HepG2 (cell line): ENCODE results near the gene ARL10. TPM values are rescaled to one million over a fixed set of nuclear protein-coding genes. Genes with fewer than 3 reads are reported as not detected.

Source experiments
- ATAC-seq: fragments of 200-7000 bp; cut with Tn5 transposase; 3 replicates; pipeline ENCODE4 v1.9.1; 2020; ENCODE audit warnings: mild to moderate bottlenecking, moderate library complexity
- BruUV-seq: library from RNA; stranded (reverse); fragments of 400-500 nt; replicated peaks from 2 replicates; lab custom pipeline; 2021; lab: Mats Ljungman, UMichigan
- CTCF ChIA-PET: fragments of 300-600 bp; formaldehyde crosslinking; extraction: SDS; loops from one replicate; lab custom pipeline; 2021; ENCODE audit warnings: low total read pairs, inconsistent platforms, low intra/inter-chr PET ratio; lab: Yijun Ruan, JAX
- POLR2A ChIA-PET: fragments of 350-600 bp; sonication (Branson Sonifier 250); formaldehyde crosslinking; loops from one replicate; lab custom pipeline; 2020; ENCODE audit warnings: antibody characterized with exemption, inconsistent platforms; lab: Yijun Ruan, JAX
- DNase-seq: peaks from one replicate; pipeline ENCODE4 v3.0.0-alpha.2; 2015; ENCODE audit warnings: low spot score
- FAIRE-seq: peaks from 3 replicates; lab custom pipeline; 2011; peaks lifted over from hg19 to GRCh38; lab: Jason Lieb, UNC
- H2AFZ ChIP-seq: one replicate; pipeline ENCODE4 v1.6.1; 2011; ENCODE audit warnings: low read length, inconsistent platforms
- H3K27ac ChIP-seq: fragments of 300-600 bp; 3 replicates; pipeline ENCODE4 v1.8.0; 2011; ENCODE audit warnings: mixed run types, mild to moderate bottlenecking, mixed read lengths, low read length, inconsistent platforms; ENCODE audit not compliant: insufficient read depth; ENCODE audit errors: extremely low read length
- H3K27me3 ChIP-seq, 2 experiments: fragments of 200-600 bp in 1 of 2; 2 replicates in 1 of 2; 3 replicates in 1 of 2; pipeline versions ENCODE4 v1.6.0 to v1.8.0; 2011; ENCODE audit warnings: low read length in 2 of 2, mild to moderate bottlenecking in 2 of 2, moderate library complexity in 2 of 2, inconsistent platforms in 1 of 2; ENCODE audit not compliant: insufficient read depth in 2 of 2, control insufficient read depth in 1 of 2
- H3K36me3 ChIP-seq, 2 experiments: fragments of 200-600 bp in 1 of 2; replicated peaks in 1 of 2; 2 replicates in 1 of 2; 3 replicates in 1 of 2; pipeline versions ENCODE4 v1.5.1 to v1.8.0; 2011; ENCODE audit warnings: low read length in 2 of 2, inconsistent platforms in 1 of 2; ENCODE audit not compliant: insufficient read depth in 2 of 2, control insufficient read depth in 1 of 2
- H3K4me1 ChIP-seq: 2 replicates; pipeline ENCODE4 v1.5.1; 2012; ENCODE audit warnings: low read length, inconsistent platforms; ENCODE audit not compliant: insufficient read depth
- H3K4me2 ChIP-seq: 2 replicates; pipeline ENCODE4 v1.6.0; 2011; ENCODE audit warnings: low read depth, low read length, inconsistent platforms
- H3K4me3 ChIP-seq, 3 experiments: fragments of 200-600 bp in 1 of 3; sonication (generic), shearing (Covaris generic) in 1 of 3; replicated peaks in 1 of 3; 2 replicates each; pipeline ENCODE4 v1.5.1; 2011 to 2016; ENCODE audit warnings: low read length in 3 of 3, inconsistent platforms in 2 of 3, low read depth in 2 of 3, mild to moderate bottlenecking in 2 of 3, control low read depth in 1 of 3, mixed read lengths in 1 of 3; ENCODE audit not compliant: insufficient read depth in 1 of 3
- H3K79me2 ChIP-seq: one replicate; pipeline ENCODE4 v1.6.1; 2011; ENCODE audit warnings: low read length, inconsistent platforms; ENCODE audit not compliant: insufficient read depth
- H3K9ac ChIP-seq: 2 replicates; pipeline ENCODE4 v1.6.0; 2011; ENCODE audit warnings: mild to moderate bottlenecking, low read depth, low read length, inconsistent platforms; ENCODE audit not compliant: insufficient read depth
- H3K9me3 ChIP-seq: 2 replicates; pipeline ENCODE4 v1.5.1; 2012; ENCODE audit warnings: mild to moderate bottlenecking, low read length
- H4K20me1 ChIP-seq: 2 replicates; pipeline ENCODE4 v1.6.0; 2011; ENCODE audit warnings: inconsistent platforms, mild to moderate bottlenecking, low read length, moderate library complexity; ENCODE audit not compliant: insufficient read depth
- ADNP ChIP-seq: sonication (generic); formaldehyde crosslinking; IDR thresholded peaks from 2 replicates; pipeline ENCODE4 v1.4.0; 2020; ENCODE audit warnings: missing genetic modification reagents
- ETV6 ChIP-seq: sonication (generic); formaldehyde crosslinking; conservative IDR thresholded peaks from 2 replicates; pipeline ENCODE4 v1.4.0; 2020; ENCODE audit warnings: missing genetic modification reagents
- HIVEP1 ChIP-seq: sonication (generic); formaldehyde crosslinking; IDR thresholded peaks from 2 replicates; pipeline ENCODE4 v1.4.0; 2020; ENCODE audit warnings: mild to moderate bottlenecking, missing genetic modification reagents
- MYC ChIP-seq: sonication (generic); formaldehyde crosslinking; IDR thresholded peaks from 2 replicates; pipeline ENCODE4 v1.9.0; 2021; ENCODE audit warnings: missing genetic modification reagents, borderline replicate concordance
- NFKB2 ChIP-seq: sonication (generic); formaldehyde crosslinking; IDR thresholded peaks from 2 replicates; pipeline ENCODE4 v1.4.0; 2020; ENCODE audit warnings: missing genetic modification reagents, borderline replicate concordance
- ZBTB33 ChIP-seq: sonication (generic); formaldehyde crosslinking; IDR thresholded peaks from 2 replicates; pipeline ENCODE4 v1.4.0; 2020; ENCODE audit warnings: missing genetic modification reagents
- ZKSCAN1 ChIP-seq: fragments of 150-350 bp; IDR thresholded peaks from 2 replicates; pipeline ENCODE4 v1.6.1; 2014; ENCODE audit warnings: low read length
- ZMYM3 ChIP-seq: sonication (generic); formaldehyde crosslinking; IDR thresholded peaks from 2 replicates; pipeline ENCODE4 v1.5.1; 2020; ENCODE audit warnings: mild to moderate bottlenecking, missing genetic modification reagents
- ZNF20 ChIP-seq: sonication (generic); formaldehyde crosslinking; IDR thresholded peaks from 2 replicates; pipeline ENCODE4 v1.4.0; 2020; ENCODE audit warnings: mild to moderate bottlenecking, moderate library complexity, missing genetic modification reagents
- ZNF232 ChIP-seq: sonication (generic); formaldehyde crosslinking; IDR thresholded peaks from 2 replicates; pipeline ENCODE4 v1.4.0; 2020; ENCODE audit warnings: missing genetic modification reagents, borderline replicate concordance
- ZNF354B ChIP-seq: sonication (generic); formaldehyde crosslinking; IDR thresholded peaks from 2 replicates; pipeline ENCODE4 v1.8.0; 2022; ENCODE audit warnings: mild to moderate bottlenecking, missing genetic modification reagents
- ZNF496 ChIP-seq: sonication (generic); formaldehyde crosslinking; IDR thresholded peaks from 2 replicates; pipeline ENCODE4 v1.8.1; 2023; ENCODE audit warnings: mild to moderate bottlenecking, moderate library complexity, missing genetic modification reagents; ENCODE audit not compliant: insufficient replicate concordance
- ZNF629 ChIP-seq: sonication (generic); formaldehyde crosslinking; conservative IDR thresholded peaks from 2 replicates; pipeline ENCODE4 v1.5.0; 2020; ENCODE audit warnings: missing genetic modification reagents
- ZNF766 ChIP-seq: sonication (generic); formaldehyde crosslinking; IDR thresholded peaks from 2 replicates; pipeline ENCODE4 v1.5.0; 2020; ENCODE audit warnings: missing genetic modification reagents, borderline replicate concordance
- ZNF768 ChIP-seq: sonication (generic); formaldehyde crosslinking; IDR thresholded peaks from 2 replicates; pipeline ENCODE4 v1.4.0; 2020; ENCODE audit warnings: missing genetic modification reagents
- WGBS: methylation state at CpG from one replicate; pipeline ENCODE4 v1.1.6; 2017; ENCODE audit warnings: low lambda C conversion rate; 5-methylcytosine and 5-hydroxymethylcytosine counted together
- in situ Hi-C: cut with HindIII; loops from 2 replicates; pipeline ENCODE4 v1.10.0; 2017; ENCODE audit warnings: low pct_unique_long_range_greater_than_20kb; ENCODE audit not compliant: extremely low pct_ligation_motif_present
- intact Hi-C: fragments of 100-400 bp; cut with micrococcal nuclease; formaldehyde crosslinking; loops from one replicate; pipeline ENCODE4 v1.10.0; 2022; ENCODE audit not compliant: unreplicated experiment
- polyA plus RNA-seq, 8 experiments: library from polyadenylated mRNA; depleted of rRNA in 3 of 8; stranded (reverse) in 7 of 8; unstranded in 1 of 8; fragments of >200 nt; fragmentation: Illumina TruSeq in 4 of 8; extraction: Trizol in 4 of 8; gene quantifications; 2 replicates each; pipeline versions ENCODE4 v1.2.1 to v1.2.3, GENCODE V29; 2011 to 2016; ENCODE audit warnings: low read depth in 4 of 8, missing spikeins in 1 of 8, mixed read lengths in 1 of 8; ENCODE audit not compliant: insufficient read depth in 1 of 8
- total RNA-seq, 5 experiments: library from RNA; depleted of rRNA; stranded (reverse); fragments of >200 nt; fragmentation: Illumina TruSeq; extraction: Trizol; gene quantifications; 2 replicates each; pipeline ENCODE4 v1.2.3, GENCODE V29; 2016; ENCODE audit warnings: low read depth in 1 of 5
- TF ChIP-seq, protein P1 (sequence below): IDR thresholded peaks from 2 replicates; pipeline ENCODE4 v1.6.1; 2018; ENCODE audit warnings: missing genetic modification reagents, mild to moderate bottlenecking, missing compliant biosample characterization

The ARL10 gene
- total and polyA plus RNA-seq, 2 of the 13 experiments (the other 11 are each of a cell fraction or from before 2014, with no cell fraction given), result 0.18 to 0.50 TPM

DNA sequence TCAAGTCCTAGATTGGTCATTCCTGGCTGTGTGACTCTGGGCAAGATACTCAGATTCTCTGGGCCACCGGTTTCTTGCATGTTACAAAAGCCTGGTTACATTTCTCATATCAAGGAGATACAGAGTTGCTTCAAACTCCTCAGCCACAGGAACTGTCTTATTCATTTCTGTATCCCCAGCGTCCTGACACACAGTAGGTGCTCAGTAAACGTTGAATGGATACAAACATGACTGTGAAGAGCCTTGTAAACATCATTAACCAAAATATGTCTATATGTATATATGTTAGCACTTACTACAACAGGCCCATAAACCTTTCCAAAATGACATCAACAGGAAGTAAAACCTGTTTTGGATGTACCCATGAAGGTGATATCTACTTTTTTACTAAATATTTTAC, 49.4 kb downstream of the ARL10 start:
- POLR2A ChIA-PET, result interaction anchor here (0.7 kb wide), 1 partner anchor 45 kb away, joined by 3 read pairs; no protein-coding TSS in a partner anchor
- H3K27ac ChIP-seq, result no peak overlapping the region

DNA sequence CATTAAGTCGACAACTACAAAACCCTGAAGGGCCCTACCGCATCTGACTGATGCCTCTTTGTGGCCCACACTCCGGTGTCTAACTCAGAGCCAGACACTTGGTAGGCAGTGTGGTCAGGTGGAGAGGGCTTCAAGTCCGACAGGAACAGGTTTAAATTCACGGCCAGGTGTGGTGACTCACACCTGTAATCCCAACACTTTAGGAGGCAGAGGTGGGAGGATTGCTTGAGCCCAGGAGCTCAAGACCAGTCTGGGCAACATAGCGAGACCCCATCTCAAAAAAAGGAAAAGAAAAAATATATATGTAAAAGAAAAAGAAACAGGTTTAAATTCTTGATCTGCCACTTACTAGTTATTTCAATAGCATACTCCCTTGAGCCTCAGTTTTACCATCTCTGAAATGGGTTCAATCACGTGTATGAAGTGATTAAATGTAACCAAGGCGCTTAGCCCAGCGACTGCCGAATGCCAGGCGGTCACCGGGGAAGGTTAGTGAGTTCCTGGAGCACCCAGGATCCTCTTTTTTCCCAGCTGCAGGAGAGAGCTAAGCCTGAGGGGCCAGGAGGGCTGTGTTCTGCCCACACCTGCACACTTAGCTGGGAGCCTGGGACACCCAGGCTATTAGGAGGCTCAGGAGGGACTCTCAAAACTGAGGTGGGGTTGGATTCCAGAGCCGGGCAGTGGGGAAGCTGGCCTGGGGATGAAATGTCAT, 50.1 kb downstream of the ARL10 start:
- no TSS peak for BruUV-seq
- DNase-seq, result no peak
- TF ChIP-seq ADNP (CRISPR knock-in tag) (0 out of 2 replicates have a peak, but pooled peaks have one; percentile 32), ZNF629 (CRISPR knock-in tag) (peak; percentile 97), ZNF20 (0 out of 2 replicates have a peak, but pooled peaks have one; percentile 31), ZMYM3 (CRISPR knock-in tag) (peak; percentile 86), ZNF232 (CRISPR knock-in tag) (no peak), ZBTB33 (CRISPR knock-in tag) (peak; percentile 44; the same call in 1 of the 2 replicates), ZNF354B (CRISPR knock-in tag) (no peak), HIVEP1 (CRISPR knock-in tag) (peak; percentile 18; the same call in 1 of the 2 replicates)
- TF ChIP-seq, protein P1, sequence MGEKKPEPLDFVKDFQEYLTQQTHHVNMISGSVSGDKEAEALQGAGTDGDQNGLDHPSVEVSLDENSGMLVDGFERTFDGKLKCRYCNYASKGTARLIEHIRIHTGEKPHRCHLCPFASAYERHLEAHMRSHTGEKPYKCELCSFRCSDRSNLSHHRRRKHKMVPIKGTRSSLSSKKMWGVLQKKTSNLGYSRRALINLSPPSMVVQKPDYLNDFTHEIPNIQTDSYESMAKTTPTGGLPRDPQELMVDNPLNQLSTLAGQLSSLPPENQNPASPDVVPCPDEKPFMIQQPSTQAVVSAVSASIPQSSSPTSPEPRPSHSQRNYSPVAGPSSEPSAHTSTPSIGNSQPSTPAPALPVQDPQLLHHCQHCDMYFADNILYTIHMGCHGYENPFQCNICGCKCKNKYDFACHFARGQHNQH (CRISPR knock-in tag), result 0 out of 2 replicates have a peak, but pooled peaks have one; percentile 2

More for the DNA sequence above, 49.4 kb downstream of the ARL10 start:
- DNase-seq (no peak), ATAC-seq (no peak), FAIRE-seq (no peak)
- in situ Hi-C loops, result loop anchor here (5.0 to 10.0 kb wide), 2 partner anchors 70 to 123 kb away; partner anchors contain the start of gene RNF44
- H3K9ac ChIP-seq, result no peak overlapping the region
- no peaks in the 10 kb centered on the region for H3K27me3 ChIP-seq
- no peak overlapping the region for H2AFZ ChIP-seq
- H3K4me3 ChIP-seq, result no peak overlapping the region
- intact Hi-C loops, result loop anchor here (10.0 kb wide), 1 partner anchor 70 kb away; no protein-coding TSS in a partner anchor
- 82% methylated on average over 3 of the region's 3 CpGs for WGBS
- no peaks in the 10 kb centered on the region for H4K20me1 ChIP-seq
- CTCF ChIA-PET, result no interaction called here
- TF ChIP-seq ZNF768 (CRISPR knock-in tag) (peak; percentile 31; the same call in 1 of the 2 replicates), NFKB2 (CRISPR knock-in tag) (no peak), MYC (no peak), ZNF766 (no peak), ZKSCAN1 (peak; percentile 71; the same call in 1 of the 2 replicates), ETV6 (CRISPR knock-in tag) (no peak), ZNF496 (CRISPR knock-in tag) (no peak)
- no peaks in the 10 kb centered on the region for H3K79me2 ChIP-seq
- H3K4me2 ChIP-seq, result no peak overlapping the region
- BruUV-seq, result TSS peak; percentile 58
- no peaks in the 10 kb centered on the region for H3K9me3 ChIP-seq
- H3K4me1 ChIP-seq, result peaks cover 32% of the 10 kb centered on the region
- peaks cover 0 to 5% of the 10 kb centered on the region in 2 experiments; a peak in 1 of 5 replicates for H3K36me3 ChIP-seq

More for the DNA sequence above, 50.1 kb downstream of the ARL10 start:
- no peaks in the 10 kb centered on the region for H3K36me3 ChIP-seq
- no peaks in the 10 kb centered on the region for H3K27me3 ChIP-seq
- no peak overlapping the region for H2AFZ ChIP-seq
- H3K4me1 ChIP-seq, result peaks cover 32% of the 10 kb centered on the region
- ChIA-PET CTCF (interaction anchor here (2.6 kb wide), 1 partner anchor 33 kb away, joined by 17 read pairs; the partner anchor contains the start of gene FAF2), POLR2A (interaction anchor here (0.7 kb wide), 1 partner anchor 10 kb away, joined by 3 read pairs; no protein-coding TSS in a partner anchor)
- no peaks in the 10 kb centered on the region for H4K20me1 ChIP-seq
- intact Hi-C loops, result loop anchor here (10.0 kb wide), 1 partner anchor 69 kb away; no protein-coding TSS in a partner anchor
- in situ Hi-C loops, result loop anchor here (5.0 to 10.0 kb wide), 2 partner anchors 69 to 122 kb away; partner anchors contain the start of gene RNF44
- WGBS, result 81% methylated on average over 12 of the region's 13 CpGs
- no peak overlapping the region for H3K27ac ChIP-seq
- no peaks in the 10 kb centered on the region for H3K79me2 ChIP-seq
- no peaks in the 10 kb centered on the region for H3K9me3 ChIP-seq
- peak overlapping the region; percentile 81 for H3K9ac ChIP-seq
- FAIRE-seq (no peak), ATAC-seq (no peak)
- H3K4me3 ChIP-seq, result peak overlapping the region; percentile 75 to 85 (median 83)
- peak overlapping the region; percentile 96 for H3K4me2 ChIP-seq
